Measurements from ENCODE around the gene RNF123.

RNF123 gene

DNA sequence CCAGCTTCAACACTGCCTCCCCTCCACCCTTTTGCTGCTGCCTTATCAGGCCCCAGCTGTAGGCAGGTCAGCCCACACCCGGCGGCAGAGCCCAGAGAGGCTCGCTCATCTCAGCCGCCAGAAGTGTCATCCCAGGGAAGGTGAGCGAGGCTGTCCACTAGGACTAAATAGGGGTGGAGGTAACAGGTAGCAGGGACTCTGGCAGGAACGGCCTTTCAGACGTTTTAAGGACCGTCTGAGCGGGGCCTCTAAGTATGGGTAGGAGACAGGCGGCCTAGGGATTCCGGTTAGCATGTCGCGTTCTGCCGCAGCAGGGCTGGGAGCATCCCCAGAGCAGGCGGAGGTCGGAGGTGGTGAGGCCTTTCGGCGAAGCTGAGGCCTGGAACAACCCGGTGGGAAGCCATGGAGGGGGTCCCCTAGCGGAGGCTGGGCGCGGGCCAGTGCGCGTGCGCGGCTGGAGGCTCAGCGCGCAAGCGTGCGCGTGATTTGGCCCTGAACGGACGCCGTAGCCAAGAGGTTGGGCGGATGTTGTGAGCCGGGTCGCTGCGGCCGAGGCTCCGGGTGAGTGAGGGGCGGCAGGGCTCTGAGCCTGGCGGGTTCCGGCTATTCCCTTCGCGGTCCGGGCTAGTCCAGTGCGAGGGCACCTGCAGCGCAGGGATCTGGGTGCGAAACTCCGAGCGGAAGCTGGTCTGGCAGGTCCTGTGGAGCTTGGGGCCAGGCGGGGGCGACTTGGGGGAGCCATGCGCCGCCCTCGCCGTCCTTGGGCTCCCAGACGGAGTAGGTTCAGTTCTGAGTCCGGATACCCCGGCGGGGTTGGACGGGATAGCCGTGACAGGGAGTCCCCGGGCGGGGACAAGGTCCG lies at the start of gene RNF123, which contains the start of gene MST1:
Gene RNF123, plus strand, starts transcription at position 512 of the 862 bp plus-strand sequence. CDS start 1,609 bp downstream, outside the sequence.
Gene MST1, minus strand, starts transcription at position 429 of the 862 bp plus-strand sequence. CDS start 783 bp downstream, outside the sequence.
- no peak for DNase-seq

DNA sequence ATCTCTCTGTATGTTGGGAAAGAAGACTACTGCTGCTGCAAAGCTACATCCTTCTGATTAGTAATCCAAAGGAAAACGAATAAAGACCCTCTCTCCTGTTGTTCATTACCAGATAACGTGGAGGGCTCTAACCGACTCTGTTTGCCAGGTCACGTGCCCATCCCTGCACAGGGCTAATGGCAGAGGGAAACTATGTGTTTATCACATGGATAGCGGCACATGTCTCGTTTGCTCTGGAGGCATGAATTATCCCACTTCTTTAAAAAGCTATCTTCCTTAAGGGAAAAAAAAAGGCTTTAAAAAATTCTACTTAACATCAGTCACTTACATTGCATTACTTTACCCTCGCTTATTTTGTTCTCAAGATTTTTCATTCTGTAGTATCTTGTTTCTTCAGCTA lies 48.1 kb upstream of the RNF123 start:
- no peak for DNase-seq

DNA sequence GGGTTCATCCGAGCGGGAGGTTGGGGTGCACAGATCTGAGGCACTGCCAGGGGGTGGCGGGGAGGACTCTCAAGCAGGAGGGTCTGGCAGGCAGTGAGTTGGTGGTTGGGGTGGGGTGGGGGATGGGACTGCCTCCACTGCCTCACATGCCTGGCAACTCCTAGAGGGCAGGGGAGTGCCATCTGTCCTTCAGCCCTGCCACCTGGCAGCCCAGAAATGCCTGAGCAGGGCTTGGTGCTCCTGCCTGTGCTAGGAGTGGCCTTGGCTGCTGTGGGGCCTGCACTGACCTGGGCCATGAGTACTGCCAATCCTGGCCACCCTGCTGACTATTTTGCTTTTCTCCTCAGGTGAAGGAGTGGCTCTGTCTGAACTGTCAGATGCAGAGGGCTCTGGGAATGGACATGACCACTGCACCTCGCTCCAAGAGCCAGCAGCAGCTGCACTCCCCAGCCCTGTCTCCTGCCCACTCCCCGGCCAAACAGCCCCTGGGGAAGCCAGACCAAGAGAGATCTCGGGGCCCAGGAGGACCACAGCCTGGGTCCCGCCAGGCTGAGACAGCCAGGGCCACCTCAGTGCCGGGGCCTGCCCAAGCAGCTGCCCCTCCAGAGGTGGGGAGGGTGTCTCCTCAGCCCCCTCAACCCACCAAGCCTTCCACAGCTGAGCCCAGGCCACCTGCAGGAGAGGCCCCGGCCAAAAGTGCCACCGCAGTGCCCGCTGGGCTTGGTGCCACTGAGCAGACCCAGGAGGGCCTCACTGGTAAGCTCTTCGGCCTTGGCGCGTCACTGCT lies 47.2 kb upstream of the RNF123 start:
- no peak for DNase-seq

DNA sequence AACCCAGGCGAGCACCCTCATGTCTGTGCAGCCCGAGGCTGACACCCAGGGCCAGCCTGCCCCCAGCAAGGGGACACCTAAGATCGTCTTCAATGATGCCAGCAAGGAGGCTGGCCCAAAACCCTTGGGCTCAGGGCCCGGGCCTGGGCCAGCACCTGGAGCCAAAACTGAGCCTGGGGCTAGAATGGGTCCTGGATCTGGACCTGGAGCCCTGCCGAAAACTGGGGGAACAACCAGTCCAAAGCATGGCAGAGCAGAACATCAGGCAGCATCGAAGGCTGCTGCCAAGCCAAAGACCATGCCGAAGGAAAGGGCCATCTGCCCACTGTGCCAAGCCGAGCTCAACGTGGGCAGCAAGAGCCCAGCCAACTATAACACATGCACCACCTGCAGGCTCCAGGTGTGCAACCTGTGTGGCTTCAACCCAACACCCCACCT lies 46.6 kb upstream of the RNF123 start:
- DNase-seq: no peak

DNA sequence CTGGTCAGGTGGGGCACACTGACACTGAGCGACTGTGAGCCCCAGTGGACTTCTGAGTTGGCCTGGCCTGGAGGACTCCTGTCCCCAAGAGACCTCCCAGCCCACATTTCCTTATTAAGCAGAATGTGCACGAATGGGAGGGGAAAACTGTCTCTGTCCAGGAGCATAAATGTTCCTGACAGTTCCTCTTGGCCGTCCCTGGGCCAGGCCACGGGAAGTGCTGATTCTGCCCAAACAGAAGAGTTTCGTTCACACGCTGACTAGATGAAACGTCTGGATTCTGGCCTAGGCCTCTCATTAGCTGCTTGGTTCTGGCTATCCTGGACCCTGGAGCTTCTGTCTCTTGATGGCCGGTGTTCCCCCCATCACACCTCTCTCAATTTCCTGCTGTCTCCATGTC lies 44.7 kb upstream of the RNF123 start:
- DNase-seq: no peak

DNA sequence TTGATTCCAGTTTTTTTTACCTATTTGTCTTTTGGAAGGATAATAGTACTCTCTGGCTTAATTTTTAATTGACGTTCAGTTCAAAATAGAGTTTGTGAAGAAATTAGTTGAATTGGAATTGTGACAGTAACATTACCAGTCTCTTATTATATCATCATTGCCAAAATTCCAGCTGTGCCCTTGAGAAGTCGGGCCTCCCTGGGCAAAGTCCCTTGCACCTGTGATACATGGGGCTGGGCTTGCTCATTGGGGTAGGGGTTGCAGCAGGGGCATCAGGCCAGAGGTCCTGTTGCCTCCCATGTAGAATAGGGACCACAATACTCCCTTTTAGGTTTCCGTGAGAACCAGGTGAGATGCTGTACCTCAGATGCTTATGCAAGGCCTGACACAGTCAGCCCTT lies 43.1 kb upstream of the RNF123 start:
- no peak for DNase-seq

DNA sequence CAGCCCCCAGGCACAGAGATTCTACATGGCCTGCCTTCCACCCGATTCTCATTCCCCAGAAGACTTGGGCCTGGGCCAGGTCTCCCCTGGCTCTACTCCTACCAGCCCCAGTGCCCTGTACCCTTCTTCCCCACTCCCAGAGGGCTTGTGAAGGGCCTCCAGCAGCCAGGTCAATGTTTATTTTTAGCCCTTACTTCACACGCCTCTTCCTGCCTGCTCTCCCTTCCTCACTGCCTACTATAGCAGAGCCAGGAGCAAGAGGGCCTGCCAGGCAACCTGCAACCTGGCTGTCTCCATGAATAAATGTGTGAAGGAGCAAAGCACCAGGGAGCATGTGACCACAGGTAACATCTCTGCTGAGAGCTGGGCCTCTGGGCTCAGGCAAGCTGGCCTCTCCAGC lies 41.6 kb upstream of the RNF123 start:
- no peak for DNase-seq

DNA sequence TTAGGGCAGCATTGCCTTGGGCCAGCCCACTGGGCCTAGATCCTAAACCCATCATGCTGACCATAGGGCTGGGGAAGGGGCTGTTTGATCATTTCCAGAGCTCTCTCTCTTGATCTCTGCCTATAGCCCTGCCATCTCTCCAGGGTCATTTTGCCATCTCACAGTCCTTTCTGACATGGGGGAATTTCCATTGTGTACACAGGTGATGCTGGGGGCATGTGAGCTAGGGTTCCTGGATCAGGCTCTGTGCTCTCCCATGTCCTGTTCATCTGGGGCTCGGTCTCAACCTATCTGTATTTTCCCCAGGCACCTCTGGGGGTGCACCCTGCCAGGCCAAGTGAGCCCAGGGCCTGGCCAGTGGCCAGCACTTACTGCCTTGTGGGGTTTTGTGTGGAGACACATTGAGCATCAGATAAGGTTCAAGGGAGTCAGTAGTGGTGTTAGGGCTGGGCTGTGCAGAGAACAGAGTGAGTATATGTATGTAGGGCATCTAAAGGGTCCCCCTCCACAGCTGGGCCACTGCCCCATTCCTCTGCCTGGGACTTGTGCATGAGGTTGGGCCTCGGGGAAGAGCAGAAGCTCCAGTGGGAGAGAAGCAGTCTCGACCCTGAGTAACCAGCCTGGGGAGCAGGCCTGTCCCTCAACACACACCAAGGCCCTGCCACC lies 40.9 kb upstream of the RNF123 start:
- no peak for DNase-seq

DNA sequence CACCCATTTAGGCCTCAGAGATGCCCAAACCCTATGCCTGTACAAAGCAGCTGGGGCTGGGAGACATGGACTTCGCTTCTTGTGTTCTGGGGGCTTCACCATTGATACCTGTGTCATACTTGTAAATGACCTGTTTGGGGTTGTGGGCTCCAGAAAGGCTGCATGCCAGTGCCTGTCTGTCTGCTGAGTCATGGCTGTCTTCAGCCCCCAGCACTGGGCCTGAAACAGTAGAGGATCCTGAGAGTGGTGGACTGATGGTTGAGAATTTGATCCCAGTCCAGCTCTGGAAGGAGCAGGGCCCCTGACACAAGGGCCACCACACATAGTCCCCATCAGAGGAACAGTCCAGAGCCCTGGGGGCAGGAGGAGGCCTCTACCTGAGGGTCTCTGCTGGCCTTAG lies 39.8 kb upstream of the RNF123 start:
- no peak for DNase-seq

DNA sequence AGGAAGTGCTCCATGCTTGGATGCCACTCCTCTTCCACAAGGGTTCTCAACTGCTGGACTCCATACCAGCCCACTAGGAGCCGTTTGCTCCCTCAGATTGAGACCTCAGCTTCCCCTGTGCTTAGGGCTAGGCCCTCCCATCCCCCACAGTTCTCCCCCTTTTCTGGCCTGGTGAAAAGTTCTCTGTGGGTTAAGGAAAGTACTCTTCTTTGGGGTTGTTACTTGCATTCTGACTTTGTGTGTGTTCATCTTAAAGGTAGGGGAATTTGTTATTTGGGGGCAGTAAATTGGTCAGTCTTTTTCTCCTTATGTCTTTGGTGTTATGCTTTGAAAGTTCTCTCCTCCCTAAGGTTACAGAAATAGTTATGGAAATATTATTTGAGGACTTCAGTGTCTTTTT lies 39.2 kb upstream of the RNF123 start:
- no peak for DNase-seq

DNA sequence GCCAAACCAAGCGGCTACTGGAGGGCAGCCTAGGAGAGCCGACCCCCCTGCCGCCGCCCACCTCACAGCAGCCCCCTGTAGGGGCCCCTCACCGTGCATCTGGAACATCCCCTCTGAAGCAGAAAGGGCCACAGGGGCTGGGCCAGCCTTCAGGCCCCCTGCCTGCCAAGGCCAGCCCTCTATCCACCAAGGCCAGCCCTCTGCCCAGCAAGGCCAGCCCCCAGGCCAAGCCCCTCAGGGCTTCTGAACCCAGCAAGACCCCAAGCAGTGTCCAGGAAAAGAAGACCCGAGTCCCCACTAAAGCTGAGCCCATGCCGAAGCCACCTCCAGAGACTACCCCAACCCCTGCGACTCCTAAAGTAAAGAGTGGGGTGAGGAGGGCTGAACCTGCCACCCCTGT lies 38.7 kb upstream of the RNF123 start:
- DNase-seq: no peak

DNA sequence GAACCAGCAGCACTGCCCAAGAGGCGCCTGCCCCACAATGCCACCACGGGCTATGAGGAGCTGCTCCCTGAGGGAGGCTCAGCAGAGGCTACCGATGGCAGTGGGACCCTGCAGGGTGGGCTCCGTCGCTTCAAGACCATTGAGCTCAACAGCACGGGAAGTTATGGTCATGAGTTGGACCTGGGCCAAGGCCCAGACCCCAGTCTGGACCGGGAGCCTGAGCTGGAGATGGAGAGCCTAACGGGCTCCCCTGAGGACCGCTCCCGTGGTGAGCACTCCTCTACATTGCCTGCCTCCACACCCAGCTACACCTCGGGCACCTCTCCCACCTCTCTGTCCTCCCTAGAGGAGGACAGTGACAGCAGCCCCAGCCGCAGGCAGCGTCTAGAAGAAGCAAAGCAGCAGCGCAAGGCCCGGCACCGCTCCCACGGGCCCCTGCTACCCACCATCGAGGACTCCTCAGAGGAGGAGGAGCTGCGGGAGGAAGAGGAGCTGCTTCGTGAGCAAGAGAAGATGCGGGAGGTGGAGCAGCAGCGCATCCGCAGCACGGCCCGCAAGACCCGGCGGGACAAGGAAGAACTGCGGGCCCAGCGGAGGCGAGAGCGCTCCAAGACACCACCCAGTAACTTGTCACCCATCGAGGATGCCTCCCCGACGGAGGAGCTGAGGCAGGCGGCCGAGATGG lies 37.0 kb upstream of the RNF123 start:
- no peak for DNase-seq

DNA sequence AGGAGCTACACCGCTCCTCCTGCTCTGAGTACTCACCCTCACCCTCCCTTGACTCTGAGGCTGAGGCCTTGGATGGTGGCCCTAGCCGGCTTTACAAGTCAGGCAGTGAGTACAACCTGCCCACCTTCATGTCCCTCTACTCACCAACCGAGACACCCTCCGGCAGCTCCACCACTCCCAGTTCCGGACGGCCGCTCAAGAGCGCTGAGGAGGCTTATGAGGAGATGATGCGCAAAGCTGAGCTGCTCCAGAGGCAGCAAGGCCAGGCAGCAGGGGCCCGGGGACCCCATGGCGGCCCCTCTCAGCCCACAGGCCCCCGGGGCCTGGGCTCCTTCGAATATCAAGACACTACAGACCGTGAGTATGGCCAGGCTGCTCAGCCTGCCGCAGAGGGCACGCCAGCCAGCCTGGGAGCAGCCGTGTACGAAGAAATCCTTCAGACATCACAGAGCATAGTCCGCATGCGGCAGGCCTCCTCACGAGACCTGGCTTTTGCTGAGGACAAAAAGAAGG lies 36.4 kb upstream of the RNF123 start:
- DNase-seq: no peak

DNA sequence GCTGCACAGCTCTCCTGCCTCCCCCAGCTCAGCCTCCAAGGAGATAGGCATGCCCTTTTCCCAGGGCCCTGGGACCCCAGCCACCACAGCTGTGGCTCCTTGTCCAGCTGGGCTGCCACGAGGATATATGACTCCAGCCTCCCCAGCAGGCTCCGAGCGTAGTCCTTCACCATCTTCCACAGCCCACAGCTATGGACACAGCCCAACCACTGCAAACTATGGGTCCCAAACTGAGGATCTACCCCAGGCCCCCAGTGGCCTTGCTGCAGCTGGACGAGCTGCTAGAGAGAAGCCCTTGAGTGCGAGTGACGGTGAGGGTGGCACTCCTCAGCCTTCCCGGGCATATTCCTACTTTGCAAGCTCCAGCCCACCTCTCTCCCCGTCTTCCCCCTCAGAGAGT lies 35.7 kb upstream of the RNF123 start:
- DNase-seq: no peak

DNA sequence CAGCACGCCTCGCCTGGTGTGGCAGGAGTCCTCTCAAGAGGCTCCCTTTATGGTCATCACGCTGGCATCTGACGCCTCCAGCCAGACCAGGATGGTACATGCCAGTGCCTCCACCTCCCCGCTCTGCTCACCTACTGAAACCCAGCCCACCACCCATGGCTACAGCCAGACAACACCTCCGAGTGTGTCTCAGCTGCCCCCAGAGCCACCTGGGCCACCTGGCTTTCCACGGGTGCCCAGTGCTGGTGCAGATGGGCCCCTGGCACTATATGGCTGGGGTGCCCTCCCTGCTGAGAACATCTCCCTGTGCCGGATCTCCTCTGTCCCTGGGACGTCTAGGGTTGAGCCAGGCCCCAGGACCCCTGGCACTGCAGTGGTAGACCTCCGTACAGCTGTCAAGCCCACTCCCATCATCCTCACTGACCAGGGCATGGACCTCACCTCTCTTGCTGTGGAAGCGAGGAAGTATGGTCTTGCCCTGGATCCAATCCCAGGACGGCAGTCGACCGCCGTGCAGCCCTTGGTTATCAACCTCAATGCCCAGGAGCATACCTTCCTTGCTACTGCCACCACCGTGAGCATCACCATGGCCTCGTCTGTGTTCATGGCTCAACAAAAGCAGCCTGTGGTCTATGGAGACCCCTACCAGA lies 35.1 kb upstream of the RNF123 start:
- no peak for DNase-seq

DNA sequence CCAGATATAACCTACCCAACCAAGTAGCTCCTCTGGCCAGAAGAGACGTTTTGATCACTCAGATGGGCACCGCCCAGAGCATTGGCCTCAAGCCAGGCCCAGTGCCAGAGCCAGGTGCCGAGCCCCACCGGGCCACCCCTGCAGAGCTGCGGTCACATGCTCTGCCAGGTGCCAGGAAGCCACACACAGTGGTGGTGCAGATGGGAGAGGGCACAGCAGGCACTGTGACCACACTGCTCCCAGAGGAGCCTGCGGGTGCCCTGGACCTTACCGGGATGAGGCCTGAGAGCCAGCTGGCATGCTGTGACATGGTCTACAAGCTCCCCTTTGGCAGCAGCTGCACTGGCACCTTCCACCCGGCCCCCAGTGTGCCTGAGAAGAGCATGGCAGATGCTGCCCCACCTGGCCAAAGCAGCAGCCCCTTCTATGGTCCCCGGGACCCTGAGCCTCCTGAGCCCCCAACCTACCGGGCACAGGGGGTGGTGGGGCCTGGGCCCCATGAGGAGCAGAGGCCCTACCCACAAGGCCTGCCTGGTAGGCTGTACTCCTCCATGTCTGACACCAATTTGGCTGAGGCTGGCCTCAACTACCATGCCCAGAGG lies 34.3 kb upstream of the RNF123 start:
- no peak for DNase-seq

DNA sequence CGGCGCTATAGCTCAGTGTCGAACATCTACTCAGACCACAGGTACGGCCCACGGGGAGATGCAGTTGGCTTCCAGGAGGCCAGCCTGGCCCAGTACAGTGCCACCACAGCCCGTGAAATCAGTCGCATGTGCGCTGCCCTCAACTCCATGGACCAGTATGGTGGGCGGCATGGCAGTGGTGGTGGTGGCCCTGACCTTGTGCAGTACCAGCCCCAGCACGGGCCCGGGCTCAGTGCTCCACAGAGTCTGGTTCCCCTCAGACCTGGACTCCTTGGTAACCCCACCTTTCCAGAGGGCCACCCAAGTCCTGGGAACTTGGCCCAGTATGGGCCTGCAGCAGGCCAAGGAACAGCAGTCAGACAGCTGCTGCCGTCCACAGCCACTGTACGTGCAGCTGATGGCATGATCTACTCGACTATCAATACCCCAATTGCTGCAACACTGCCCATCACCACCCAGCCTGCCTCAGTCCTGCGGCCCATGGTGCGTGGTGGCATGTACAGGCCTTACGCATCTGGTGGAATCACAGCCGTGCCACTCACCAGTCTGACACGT lies 33.5 kb upstream of the RNF123 start:
- no peak for DNase-seq

DNA sequence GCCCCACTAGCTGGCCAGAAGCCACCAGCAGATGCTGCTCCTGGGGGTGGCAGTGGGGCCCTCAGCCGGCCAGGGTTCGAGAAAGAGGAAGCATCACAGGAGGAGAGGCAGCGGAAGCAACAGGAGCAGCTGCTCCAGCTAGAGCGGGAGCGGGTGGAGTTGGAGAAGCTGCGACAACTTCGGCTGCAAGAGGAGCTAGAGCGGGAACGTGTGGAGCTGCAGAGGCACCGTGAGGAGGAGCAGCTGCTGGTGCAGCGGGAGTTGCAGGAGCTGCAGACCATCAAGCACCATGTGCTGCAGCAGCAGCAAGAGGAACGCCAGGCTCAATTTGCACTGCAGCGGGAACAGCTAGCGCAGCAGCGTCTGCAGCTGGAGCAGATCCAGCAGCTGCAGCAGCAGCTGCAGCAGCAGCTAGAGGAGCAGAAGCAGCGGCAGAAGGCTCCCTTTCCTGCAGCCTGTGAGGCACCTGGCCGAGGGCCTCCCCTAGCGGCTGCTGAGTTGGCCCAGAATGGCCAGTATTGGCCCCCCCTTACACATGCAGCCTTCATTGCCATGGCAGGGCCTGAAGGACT lies 32.7 kb upstream of the RNF123 start:
- no peak for DNase-seq

DNA sequence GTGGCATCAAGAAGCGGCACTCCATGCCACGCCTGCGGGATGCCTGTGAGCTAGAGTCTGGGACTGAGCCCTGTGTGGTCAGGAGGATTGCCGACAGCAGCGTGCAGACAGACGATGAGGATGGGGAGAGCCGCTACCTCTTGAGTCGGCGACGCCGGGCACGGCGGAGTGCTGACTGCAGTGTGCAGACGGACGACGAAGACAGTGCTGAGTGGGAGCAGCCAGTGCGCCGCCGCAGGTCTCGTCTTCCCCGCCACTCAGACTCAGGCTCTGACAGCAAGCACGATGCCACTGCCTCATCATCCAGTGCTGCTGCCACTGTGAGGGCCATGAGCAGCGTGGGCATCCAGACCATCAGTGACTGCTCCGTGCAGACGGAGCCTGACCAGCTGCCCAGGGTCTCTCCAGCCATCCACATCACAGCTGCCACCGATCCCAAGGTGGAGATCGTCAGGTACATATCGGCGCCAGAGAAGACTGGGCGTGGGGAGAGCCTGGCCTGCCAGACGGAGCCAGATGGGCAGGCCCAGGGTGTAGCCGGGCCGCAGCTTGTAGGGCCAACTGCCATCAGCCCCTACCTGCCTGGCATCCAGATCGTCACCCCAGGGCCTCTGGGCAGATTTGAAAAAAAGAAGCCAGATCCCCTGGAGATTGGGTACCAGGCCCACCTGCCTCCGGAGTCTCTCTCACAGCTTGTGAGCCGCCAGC lies 32.0 kb upstream of the RNF123 start:
- no peak for DNase-seq

DNA sequence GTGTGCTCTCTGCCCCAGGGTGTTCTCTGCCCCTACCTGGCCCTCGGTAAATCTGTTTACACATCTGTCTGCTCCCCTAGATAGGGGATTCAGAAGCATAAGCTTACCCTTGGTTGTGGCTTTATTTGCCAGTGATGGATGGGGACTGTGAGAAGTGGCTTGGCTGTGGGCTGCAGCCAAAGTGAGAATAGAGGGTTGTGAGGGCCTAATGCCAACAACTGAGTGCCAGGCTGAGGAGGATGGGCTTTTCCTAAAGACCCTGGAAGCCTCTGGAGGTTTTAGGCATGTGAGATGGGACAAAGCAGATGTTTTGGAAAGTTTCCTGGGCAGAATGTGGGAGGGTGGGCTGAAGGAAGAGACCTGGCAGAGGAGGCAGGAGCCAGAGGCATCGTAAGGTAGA lies 30.6 kb upstream of the RNF123 start:
- no peak for DNase-seq
